GM19238 (cell line): ENCODE data around the gene CCNF.
A peak's percentile ranks its signal among the peaks of the same experiment; 100 is the strongest.

ENCODE experiments used
- DNase-seq: peaks from one replicate; pipeline ENCODE4 v3.0.0; 2011; ENCODE audit warnings: low spot score; ENCODE audit not compliant: insufficient read length

The CCNF gene

GRCh38 chr16:2456551-2457153 lies 27.4 kb downstream of the CCNF start:
- DNase-seq, result no peak

- no peak for DNase-seq
Observed at GRCh38 chr16:2457267-2457666, 28.0 kb downstream of the CCNF start.

GRCh38 chr16:2457946-2458345 lies 28.7 kb downstream of the CCNF start:
- no peak for DNase-seq

- no peak for DNase-seq
Observed at GRCh38 chr16:2458887-2459646, 29.8 kb downstream of the CCNF start.

- DNase-seq, result peak; percentile 100
Observed at GRCh38 chr16:2459647-2460390, 30.6 kb downstream of the CCNF start, which contains the start of gene TEDC2. TEDC2 (plus strand) TSS chr16:2460109; CDS start chr16:2460145, 36 bp downstream.

- no peak for DNase-seq
Observed at GRCh38 chr16:2460391-2460713, 31.1 kb downstream of the CCNF start.

GRCh38 chr16:2460916-2461315 lies 31.7 kb downstream of the CCNF start:
- no peak for DNase-seq

- DNase-seq, result no peak
Observed at GRCh38 chr16:2462031-2462866, 33.0 kb downstream of the CCNF start.

GRCh38 chr16:2464333-2464732 lies 35.1 kb downstream of the CCNF start:
- no peak for DNase-seq

- no peak for DNase-seq
Observed at GRCh38 chr16:2465653-2466415, 36.6 kb downstream of the CCNF start.

- no peak for DNase-seq
Observed at GRCh38 chr16:2466667-2467527, 37.6 kb downstream of the CCNF start.

GRCh38 chr16:2467528-2468232 lies 38.4 kb downstream of the CCNF start:
- peak; percentile 76 for DNase-seq

- DNase-seq, result peak; percentile 65
Observed at GRCh38 chr16:2468233-2468724, 39.0 kb downstream of the CCNF start.

GRCh38 chr16:2468725-2469398 lies 39.6 kb downstream of the CCNF start:
- peak; percentile 89 for DNase-seq

GRCh38 chr16:2469399-2470233 lies 40.4 kb downstream of the CCNF start:
- DNase-seq, result no peak

GRCh38 chr16:2470234-2470601 lies 41.0 kb downstream of the CCNF start:
- no peak for DNase-seq

GRCh38 chr16:2470603-2471015 lies 41.4 kb downstream of the CCNF start:
- no peak for DNase-seq
